NCI-H69 (cell line): ENCODE data around the gene CSGALNACT2.
"Not testable (repeated sequence)": the region's sequence is repeated elsewhere in the genome, so short reads cannot be mapped to it uniquely, and the experiment has no call there.

Experiments used
- DNase-seq: peaks from one replicate; lab custom pipeline; 2025; lab: John Stamatoyannopoulos, UW

Gene CSGALNACT2

GRCh38 chr10:43141421-43141820, 3.2 kb downstream of the CSGALNACT2 start:
- DNase-seq, result peak; percentile 7

GRCh38 chr10:43145311-43145710, 7.1 kb downstream of the CSGALNACT2 start:
- DNase-seq, result no peak

GRCh38 chr10:43145936-43146335, 7.7 kb downstream of the CSGALNACT2 start:
- not testable (repeated sequence) for DNase-seq

GRCh38 chr10:43151371-43151770, 13.1 kb downstream of the CSGALNACT2 start:
- DNase-seq, result no peak

- no peak for DNase-seq
Measured at GRCh38 chr10:43153901-43154300, 15.7 kb downstream of the CSGALNACT2 start.

GRCh38 chr10:43155221-43155620, 17.0 kb downstream of the CSGALNACT2 start:
- DNase-seq, result no peak

- no peak for DNase-seq
Measured at GRCh38 chr10:43155741-43156140, 17.5 kb downstream of the CSGALNACT2 start.

- DNase-seq, result no peak
Measured at GRCh38 chr10:43156590-43157341, 18.5 kb downstream of the CSGALNACT2 start.

- DNase-seq, result no peak
Measured at GRCh38 chr10:43158636-43159035, 20.4 kb downstream of the CSGALNACT2 start.

- no peak for DNase-seq
Measured at GRCh38 chr10:43160046-43160920, 22.0 kb downstream of the CSGALNACT2 start.

- DNase-seq, result no peak
Measured at GRCh38 chr10:43160921-43161255, 22.6 kb downstream of the CSGALNACT2 start.

GRCh38 chr10:43162604-43163003, 24.4 kb downstream of the CSGALNACT2 start:
- DNase-seq, result no peak

GRCh38 chr10:43166207-43166879, 28.1 kb downstream of the CSGALNACT2 start:
- peak; percentile 34 for DNase-seq

GRCh38 chr10:43166880-43167497, 28.7 kb downstream of the CSGALNACT2 start:
- DNase-seq, result peak; percentile 73

GRCh38 chr10:43167498-43167889, 29.2 kb downstream of the CSGALNACT2 start:
- DNase-seq, result no peak

- DNase-seq, result no peak
Measured at GRCh38 chr10:43170491-43170890, 32.2 kb downstream of the CSGALNACT2 start.

- no peak for DNase-seq
Measured at GRCh38 chr10:43172645-43173044, 34.4 kb downstream of the CSGALNACT2 start.

GRCh38 chr10:43173120-43173519, 34.9 kb downstream of the CSGALNACT2 start:
- no peak for DNase-seq

- DNase-seq, result no peak
Measured at GRCh38 chr10:43174969-43175368, 36.7 kb downstream of the CSGALNACT2 start.

GRCh38 chr10:43176271-43176670, 38.0 kb downstream of the CSGALNACT2 start:
- DNase-seq, result no peak

- DNase-seq, result no peak
Measured at GRCh38 chr10:43177595-43177994, 39.4 kb downstream of the CSGALNACT2 start.

- no peak for DNase-seq
Measured at GRCh38 chr10:43181146-43181545, 42.9 kb downstream of the CSGALNACT2 start.
